GM18951 (cell line): ENCODE measurements around the gene GALNT2.

Experiments used
- POLR2A ChIP-seq: IDR thresholded peaks from 4 replicates; pipeline ENCODE4 v1.6.1; 2011; ENCODE audit warnings: mild to moderate bottlenecking; ENCODE audit not compliant: insufficient read length, insufficient read depth; ENCODE audit errors: extremely low read depth
- in situ Hi-C: fragments of 300-500 bp; cut with MboI; formaldehyde crosslinking; loops from one replicate; pipeline ENCODE4 v1.12.0; 2022; ENCODE audit warnings: low sequenced_read_pairs, mixed read lengths, inconsistent platforms; ENCODE audit not compliant: unreplicated experiment

Gene GALNT2

GRCh38 chr1:230310381-230311163 lies 243.5 kb downstream of the GALNT2 start:
- in situ Hi-C loops, result loop anchor here (25.0 kb wide), 1 partner anchor 1048 kb away; the partner anchor contains the start of gene RAB4A
- no peak for TF ChIP-seq POLR2A

DNA sequence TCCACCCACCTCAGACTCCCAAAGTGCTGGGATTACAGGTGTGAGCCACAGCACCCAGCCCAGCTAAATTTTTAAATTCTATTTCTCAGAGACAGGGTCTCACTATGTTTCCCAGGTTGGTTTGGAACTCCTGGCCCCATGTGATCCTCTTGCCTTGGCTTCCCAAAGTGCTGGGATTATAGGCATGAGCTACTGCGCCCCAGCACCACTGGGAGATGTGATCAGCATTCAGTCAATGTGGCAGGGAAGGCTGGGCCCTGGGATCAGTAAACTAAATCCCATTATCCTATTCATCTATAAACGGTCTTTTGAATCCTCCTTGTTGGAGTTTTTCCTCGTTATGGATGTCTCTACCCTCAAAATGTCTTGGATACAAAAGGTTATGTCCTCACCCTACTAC lies 245.6 kb downstream of the GALNT2 start:
- no peak for TF ChIP-seq POLR2A
- in situ Hi-C loops, result loop anchor here (25.0 kb wide), 1 partner anchor 1050 kb away; the partner anchor contains the start of gene RAB4A

- no peak for TF ChIP-seq POLR2A
- in situ Hi-C loops, result loop anchor here (25.0 kb wide), 1 partner anchor 1051 kb away; the partner anchor contains the start of gene RAB4A
Observed at GRCh38 chr1:230313453-230314141, 246.6 kb downstream of the GALNT2 start.

DNA sequence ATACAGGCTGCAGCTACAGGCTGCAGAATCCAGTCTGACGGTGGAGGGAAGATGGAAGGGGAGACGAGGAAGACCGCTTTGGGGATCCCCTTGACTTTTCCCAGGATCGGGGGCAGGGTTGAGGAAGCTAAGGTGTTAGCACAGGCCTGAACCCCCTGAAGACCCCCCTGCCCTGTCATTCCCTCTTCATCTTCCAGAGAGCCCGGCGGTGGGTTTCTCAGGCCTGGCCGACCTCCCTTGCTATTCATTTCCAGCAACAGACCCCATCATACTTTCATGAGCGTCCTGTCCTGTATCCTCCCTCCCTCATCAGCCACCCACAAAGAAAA lies 247.1 kb downstream of the GALNT2 start:
- in situ Hi-C loops, result loop anchor here (25.0 kb wide), 1 partner anchor 1052 kb away; the partner anchor contains the start of gene RAB4A
- no peak for TF ChIP-seq POLR2A

DNA sequence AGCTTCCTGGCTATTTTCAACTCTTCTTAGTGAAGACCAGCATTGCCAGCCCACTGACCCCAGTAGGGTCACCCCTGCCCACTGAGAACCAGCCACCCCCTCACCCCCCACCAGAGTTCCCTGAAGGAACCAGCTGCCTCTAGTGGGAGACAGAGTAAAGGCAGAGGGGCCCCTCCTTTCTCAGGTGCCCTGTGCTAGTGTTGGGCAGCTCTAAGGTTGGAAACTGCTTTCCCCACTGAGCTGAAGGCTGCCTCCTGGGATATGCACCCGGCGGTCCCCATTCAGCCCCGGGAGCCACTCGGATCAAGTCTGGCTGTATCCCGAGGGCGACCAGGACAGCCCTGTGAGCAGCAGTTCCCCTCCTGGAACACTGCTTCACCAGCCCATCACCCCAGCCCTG lies 248.1 kb downstream of the GALNT2 start:
- no peak for TF ChIP-seq POLR2A
- in situ Hi-C loops, result loop anchor here (25.0 kb wide), 1 partner anchor 1053 kb away; the partner anchor contains the start of gene RAB4A

DNA sequence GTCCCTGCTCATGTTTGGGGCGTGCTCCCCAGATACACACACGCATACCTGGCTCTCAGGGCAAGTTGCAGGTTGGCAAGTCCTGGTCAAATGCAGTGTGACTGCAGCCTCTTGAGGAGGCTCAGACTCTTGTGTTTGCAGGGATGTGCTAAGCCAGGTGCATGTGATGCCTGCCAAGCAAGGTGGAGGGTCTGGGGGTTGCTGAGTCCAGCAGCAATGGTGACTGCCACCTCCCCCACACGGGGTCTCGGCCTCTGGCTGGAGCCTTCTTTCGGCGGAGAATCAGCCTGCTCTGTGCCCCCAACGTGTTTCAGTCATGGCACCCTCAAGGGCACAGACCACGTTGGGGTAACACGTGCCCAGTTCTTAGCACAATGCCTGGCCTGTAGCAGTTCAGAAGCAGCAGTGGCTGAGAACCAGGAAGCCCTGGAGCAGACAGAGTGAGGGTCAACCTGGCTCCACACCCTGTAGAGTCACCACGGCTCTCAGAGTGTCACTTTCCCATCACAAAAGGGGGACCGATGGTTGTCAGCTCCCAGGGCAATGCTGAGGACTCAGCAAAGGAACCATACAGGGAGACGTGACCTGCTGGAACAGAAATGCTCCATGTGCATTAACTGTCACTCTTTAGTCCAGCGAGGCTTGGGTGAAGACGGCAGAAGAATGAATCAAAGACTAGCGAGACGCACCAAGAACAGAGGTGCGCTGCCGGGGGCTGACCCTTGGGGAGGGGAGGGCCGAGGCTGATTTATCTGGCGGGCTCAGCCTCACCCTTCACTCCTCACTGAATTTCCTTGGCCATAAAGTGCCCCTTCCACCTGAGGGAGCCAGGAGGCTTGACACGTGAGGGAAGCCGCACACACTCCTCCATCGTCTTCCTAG lies 250.1 kb downstream of the GALNT2 start:
- in situ Hi-C loops, result loop anchor here (25.0 kb wide), 1 partner anchor 1055 kb away; the partner anchor contains the start of gene RAB4A
- TF ChIP-seq POLR2A, result no peak

DNA sequence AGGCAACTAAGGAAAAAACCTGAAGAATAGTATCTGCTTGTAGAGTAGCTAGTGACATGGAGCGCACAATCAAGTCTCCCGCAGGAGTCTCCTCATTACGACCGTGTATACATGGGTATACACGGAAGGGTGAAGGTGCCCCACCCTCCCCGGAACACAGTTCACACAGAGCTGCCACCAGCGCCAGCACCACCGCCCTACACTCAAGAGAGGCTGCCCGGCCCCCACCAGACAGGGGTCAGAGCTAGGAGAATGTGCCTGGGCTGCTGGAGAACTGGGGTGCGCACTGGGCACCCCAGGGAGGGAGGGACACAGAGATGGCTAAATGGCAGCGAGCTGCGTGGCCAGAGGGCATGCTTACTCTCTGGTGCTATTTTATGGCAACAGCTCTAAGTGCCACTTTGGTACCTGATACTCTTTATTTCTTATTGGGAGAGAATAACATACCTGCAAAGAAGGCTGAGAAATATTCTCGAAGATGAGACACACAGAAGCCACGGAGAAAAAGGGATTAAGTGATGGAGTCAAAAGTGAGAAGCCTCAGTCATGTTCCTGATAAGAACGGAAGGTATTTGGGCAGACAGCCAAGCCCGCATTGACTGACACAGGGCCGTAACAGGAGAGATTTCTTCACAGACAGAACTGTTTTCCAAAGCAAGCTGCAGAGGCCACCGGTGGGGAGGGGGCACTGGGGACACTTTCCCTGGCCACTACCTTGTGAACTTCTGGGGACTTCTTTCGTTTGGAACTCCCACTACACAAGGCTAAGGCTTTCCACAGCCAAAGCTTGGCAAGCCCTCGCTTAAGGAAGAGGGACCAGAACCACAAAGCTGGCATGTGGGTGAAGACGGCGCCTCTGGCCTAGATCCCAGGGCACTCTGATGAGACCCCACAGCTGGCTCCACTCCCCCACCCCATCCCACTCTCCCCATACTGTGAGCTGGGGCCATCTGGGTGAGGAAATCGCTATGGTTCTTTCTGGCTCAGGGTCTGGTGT lies 251.1 kb downstream of the GALNT2 start:
- TF ChIP-seq POLR2A, result no peak
- in situ Hi-C loops, result loop anchor here (25.0 kb wide), 1 partner anchor 1056 kb away; the partner anchor contains the start of gene RAB4A

DNA sequence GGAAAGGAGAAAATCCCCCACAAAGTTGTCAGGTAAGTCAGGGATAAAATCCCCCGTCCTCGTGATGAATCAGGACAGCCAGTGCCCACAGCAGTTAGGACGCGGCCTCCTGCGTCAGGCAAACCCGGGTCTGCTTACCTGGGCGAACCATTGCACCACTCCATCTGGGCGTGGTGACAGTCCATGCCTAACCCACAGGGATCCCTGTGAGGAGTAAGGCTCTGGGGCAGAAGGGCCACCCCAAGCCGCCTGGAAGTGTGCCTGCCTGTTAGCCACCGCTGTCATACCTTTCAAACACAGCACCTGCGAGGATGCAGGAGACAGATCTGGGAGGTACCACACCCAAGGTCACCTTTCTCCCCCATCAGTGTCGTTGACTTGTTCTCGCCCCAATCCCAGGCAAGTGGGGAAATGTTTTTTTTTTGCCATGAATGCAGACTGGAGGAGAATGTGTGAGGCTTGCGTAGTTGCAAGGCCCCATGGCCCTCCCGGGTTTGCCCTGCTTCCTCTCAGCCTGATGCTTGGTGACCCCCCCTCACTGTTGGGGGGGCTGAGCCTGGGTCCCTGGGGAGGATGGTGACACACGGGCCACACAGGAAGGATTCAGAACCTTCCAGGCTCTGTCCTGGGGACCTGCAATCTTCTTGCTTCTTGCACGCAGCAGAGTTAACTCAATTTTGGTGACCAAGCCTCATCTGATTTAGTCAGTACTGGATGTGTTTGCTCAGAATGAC lies 252.1 kb downstream of the GALNT2 start:
- no peak for TF ChIP-seq POLR2A
- in situ Hi-C loops, result loop anchor here (25.0 kb wide), 1 partner anchor 1057 kb away; the partner anchor contains the start of gene RAB4A

DNA sequence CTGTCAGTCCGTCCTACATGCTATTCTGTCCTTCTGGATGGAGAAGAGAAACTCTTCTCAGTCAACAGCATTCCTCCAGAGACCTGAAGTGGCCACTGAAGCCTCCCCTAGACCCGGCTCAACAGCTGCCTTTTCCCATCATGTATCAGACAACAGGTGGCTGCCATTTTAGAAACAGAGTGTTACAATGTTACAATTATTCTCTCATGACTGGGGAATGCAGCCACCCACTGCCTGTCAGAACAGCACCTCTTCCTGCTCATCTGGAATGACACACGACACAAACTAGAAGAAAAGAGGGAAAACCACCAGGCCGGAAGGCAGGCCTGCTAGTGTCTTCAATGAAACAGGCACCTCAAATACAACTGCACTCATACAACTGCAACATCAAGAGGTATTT lies 253.8 kb downstream of the GALNT2 start:
- no peak for TF ChIP-seq POLR2A
- in situ Hi-C loops, result loop anchor here (10.0 to 25.0 kb wide), 2 partner anchors 656 to 1059 kb away; partner anchors contain the start of gene RAB4A

DNA sequence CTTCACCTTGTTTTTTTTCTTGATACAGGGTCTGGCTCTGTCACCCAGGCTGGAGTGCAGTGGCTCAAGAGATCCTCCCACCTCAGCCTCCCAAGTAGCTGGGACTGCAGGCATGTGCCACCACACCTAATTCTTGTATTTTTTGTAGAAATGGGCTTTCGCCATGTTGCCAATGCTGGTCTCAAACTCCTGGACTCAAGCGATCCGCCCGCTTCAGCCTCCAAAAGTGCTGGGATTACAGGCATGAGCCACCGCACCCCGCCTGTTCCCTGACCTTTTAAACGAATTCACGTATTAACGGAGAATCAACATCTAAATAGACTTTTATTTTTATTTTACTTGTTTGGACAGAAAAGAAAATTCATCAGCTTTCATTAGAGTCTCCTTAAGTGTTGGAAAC lies 254.3 kb downstream of the GALNT2 start:
- in situ Hi-C loops, result loop anchor here (10.0 to 25.0 kb wide), 2 partner anchors 657 to 1059 kb away; partner anchors contain the start of gene RAB4A
- no peak for TF ChIP-seq POLR2A

- TF ChIP-seq POLR2A, result no peak
- in situ Hi-C loops, result loop anchor here (10.0 to 25.0 kb wide), 2 partner anchors 657 to 1060 kb away; partner anchors contain the start of gene RAB4A
Observed at GRCh38 chr1:230321741-230322420, 254.8 kb downstream of the GALNT2 start.

DNA sequence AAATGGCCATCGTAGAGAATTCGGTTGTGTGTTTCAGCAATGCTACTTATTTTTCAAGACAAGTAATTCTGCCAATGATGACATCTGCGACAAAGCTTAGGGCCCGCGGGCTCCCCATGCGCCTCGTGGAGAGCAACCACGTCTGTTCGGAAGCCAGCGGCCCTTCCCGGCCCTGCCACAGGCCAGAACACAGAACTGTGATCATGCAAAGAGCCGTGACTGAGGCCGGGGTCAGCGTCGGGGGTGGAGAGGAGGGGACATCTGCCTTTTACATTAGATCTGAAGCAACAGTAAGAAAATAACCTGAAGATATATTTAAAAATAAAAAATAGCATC lies 255.4 kb downstream of the GALNT2 start:
- in situ Hi-C loops, result loop anchor here (10.0 to 25.0 kb wide), 2 partner anchors 658 to 1060 kb away; partner anchors contain the start of gene RAB4A

More for the DNA sequence above, 255.4 kb downstream of the GALNT2 start:
- TF ChIP-seq POLR2A, result no peak
